Retinal pigment epithelial cell (primary cell): Measurements from ENCODE around the gene GPATCH2.
"Not testable (repeated sequence)": the region's sequence is repeated elsewhere in the genome, so short reads cannot be mapped to it uniquely, and the experiment has no call there.

Experiments used
- DNase-seq: peaks from one replicate; pipeline ENCODE4 v3.0.0-alpha.2; 2010; ENCODE audit warnings: low read depth
- H3K4me3 ChIP-seq: 2 replicates; pipeline ENCODE4 v1.5.1; 2011; ENCODE audit warnings: mild to moderate bottlenecking, low read length, control low read depth, moderate library complexity
- TF ChIP-seq, protein P1 (sequence below): conservative IDR thresholded peaks from 2 replicates; pipeline ENCODE4 v1.5.1; 2011; ENCODE audit warnings: low read depth, low read length, control low read depth, inconsistent platforms

Gene GPATCH2

DNA sequence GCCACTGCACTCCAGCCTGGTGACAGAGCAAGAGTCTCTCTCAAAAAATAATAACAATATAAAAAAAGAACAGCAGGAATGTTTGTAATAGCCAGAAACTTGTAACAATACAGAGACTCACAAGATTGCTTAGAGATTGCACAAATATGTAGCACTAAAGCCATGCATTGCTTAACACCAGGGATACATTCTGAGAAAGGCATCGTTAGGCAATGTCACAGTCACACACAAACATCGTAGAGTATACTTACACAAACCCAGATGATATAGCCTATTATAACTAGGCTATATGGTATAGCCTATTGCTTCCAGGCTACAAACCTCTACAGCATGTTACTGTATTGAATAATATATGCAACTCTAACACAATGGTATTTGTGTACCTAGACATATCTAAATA lies 45.3 kb downstream of the GPATCH2 start:
- H3K4me3 ChIP-seq, result no peak overlapping the region
- TF ChIP-seq, protein P1, sequence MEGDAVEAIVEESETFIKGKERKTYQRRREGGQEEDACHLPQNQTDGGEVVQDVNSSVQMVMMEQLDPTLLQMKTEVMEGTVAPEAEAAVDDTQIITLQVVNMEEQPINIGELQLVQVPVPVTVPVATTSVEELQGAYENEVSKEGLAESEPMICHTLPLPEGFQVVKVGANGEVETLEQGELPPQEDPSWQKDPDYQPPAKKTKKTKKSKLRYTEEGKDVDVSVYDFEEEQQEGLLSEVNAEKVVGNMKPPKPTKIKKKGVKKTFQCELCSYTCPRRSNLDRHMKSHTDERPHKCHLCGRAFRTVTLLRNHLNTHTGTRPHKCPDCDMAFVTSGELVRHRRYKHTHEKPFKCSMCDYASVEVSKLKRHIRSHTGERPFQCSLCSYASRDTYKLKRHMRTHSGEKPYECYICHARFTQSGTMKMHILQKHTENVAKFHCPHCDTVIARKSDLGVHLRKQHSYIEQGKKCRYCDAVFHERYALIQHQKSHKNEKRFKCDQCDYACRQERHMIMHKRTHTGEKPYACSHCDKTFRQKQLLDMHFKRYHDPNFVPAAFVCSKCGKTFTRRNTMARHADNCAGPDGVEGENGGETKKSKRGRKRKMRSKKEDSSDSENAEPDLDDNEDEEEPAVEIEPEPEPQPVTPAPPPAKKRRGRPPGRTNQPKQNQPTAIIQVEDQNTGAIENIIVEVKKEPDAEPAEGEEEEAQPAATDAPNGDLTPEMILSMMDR, result no peak
- no peak for DNase-seq

DNA sequence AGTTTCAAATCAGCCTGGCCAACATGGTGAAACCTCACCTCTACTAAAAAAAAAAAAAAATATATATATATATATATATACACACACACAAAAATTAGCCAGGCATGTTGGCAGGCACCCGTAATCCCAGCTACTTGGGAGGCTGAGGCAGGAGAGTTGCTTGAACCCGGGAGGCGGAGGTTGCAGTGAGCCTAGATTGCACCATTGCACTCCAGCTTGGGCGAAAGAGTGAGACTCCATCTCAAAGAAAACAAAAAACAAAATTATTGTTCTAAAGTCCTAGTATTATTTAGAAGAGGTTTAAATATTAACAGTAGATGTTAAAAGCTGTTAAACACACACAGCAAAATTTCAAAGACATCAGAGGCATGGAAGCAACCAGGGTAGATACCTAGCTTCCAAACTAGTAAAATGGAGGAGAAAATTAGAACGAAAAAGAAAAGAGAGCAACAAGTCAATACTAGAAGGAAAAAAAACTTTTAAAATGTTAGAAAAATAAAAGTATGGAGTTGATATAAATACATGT lies 46.5 kb downstream of the GPATCH2 start:
- H3K4me3 ChIP-seq, result not testable (repeated sequence)

DNA sequence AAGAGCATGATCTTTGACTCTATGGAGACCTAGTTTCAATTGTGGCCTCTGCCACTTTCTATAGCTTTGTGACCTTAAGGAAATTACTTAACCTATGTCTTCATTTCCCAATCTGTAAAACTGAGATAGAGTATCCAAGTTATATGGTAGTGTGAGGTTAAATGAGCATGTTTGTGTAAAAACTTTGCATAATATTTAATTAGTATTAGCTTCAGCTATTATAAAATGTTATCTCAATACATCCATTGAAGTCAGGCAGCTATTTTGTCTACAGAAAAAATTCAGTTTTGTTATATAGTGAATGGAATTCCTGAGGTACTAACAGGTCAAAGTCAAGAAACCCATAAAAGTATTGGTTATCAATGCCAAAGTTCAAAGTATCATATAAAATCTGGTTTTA lies 53.6 kb downstream of the GPATCH2 start:
- TF ChIP-seq, protein P1, result no peak
- H3K4me3 ChIP-seq, result no peak overlapping the region
- DNase-seq, result no peak

More for the DNA sequence above, 46.5 kb downstream of the GPATCH2 start:
- not testable (repeated sequence) for DNase-seq

DNA sequence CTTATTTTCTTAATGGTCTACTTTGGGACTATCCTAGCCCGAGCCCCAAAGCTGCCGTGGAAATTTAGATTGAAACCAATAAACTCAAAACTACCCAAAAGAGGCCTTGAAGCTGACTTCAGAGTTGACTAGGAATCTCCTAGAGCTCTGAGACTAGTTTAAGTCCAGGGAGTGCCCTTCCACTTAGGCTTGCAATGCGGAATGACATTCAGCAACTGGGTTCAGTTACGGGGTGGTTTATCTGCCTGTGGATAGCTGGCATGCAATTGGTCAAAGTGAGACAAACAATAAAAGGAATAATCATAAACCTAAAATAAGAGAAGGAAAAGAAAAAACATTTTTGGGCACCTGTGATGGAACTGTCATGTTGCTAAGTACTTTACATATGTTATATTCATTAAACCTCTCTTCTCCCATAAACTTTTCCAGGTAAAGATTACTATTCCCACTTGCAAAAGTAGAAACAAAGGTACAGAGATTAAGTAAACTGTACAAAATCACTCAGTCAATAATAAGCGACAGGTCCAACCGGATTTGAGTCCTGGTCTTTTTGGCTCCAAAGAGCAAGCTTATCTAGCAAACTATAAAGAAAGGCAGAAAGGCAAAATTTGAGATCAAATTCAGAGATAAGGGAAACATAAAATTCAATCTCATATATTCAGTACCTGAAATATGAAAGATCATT lies 56.5 kb downstream of the GPATCH2 start:
- no peak for DNase-seq
- no peak overlapping the region for H3K4me3 ChIP-seq
- TF ChIP-seq, protein P1, result no peak

DNA sequence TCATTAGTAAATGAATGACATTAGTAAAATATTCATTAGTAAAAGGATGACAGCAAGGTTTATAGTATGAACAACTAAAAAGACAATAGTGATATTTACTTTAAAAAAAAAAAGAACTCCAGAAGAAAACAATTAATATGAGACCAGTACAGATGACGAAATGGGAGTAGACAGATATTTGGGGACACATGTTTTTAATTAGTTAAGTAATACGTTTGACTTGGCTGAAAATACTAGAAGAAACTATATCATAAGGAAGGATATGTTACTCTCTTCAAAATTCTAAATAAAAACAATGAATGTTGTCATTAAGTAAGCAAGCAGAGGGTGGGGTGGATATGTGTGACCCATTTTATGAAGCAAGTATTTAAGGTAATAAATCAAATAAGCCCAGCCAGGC lies 61.9 kb downstream of the GPATCH2 start:
- TF ChIP-seq, protein P1, result no peak
- DNase-seq, result no peak
- no peak overlapping the region for H3K4me3 ChIP-seq

DNA sequence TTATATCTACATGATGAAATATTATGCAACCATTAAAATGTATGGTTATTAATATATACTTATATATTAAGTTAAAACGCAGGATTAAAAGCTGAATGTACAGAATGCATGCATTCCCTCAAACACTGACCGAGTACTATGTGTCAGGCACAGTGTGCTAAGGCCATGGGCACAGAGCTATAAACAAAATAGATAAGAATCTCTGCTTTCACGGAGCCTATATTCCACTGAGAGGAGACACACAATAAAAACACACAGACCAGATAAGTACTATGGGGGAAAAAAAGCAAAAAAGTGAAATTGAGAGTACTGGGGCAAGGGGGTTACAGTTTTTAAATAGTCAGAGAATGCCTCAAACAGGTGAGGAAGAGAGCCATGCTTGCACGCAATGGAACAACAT lies 62.7 kb downstream of the GPATCH2 start:
- no peak for DNase-seq
- no peak overlapping the region for H3K4me3 ChIP-seq
- TF ChIP-seq, protein P1, result no peak

DNA sequence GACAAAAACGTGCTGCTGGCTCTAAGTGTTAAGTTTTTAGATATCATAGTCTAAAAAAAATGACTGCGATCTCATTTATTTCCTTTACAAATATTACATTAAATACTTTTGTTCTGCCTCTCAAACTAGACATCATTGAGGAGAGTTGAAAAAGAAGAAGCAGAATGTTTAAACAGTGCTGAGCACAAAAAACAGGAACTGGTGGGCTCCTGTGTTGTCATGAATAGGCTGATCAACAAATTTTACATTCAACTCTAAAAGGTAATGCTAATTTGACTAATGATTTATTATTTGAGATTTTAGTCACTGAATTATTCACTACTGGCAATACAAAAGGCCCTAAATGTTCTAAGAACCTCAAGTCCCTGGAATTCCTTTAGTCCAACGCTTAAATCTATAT lies 66.1 kb downstream of the GPATCH2 start:
- DNase-seq, result no peak
- TF ChIP-seq, protein P1, result no peak

More for the DNA sequence above, 66.1 kb downstream of the GPATCH2 start:
- no peak overlapping the region for H3K4me3 ChIP-seq
